ENCODE measurements around the gene TMTC2. TPM values are rescaled to one million over a fixed set of nuclear protein-coding genes. Genes with fewer than 3 reads are reported as not detected.
"Not testable (repeated sequence)": the region's sequence is repeated elsewhere in the genome, so short reads cannot be mapped to it uniquely, and the experiment has no call there.

Gene TMTC2
- total and polyA plus RNA-seq, 2 donors (not counting 3 experiments of a cell fraction or from before 2014, with no cell fraction given) = 4.1 to 7.8 TPM

DNA sequence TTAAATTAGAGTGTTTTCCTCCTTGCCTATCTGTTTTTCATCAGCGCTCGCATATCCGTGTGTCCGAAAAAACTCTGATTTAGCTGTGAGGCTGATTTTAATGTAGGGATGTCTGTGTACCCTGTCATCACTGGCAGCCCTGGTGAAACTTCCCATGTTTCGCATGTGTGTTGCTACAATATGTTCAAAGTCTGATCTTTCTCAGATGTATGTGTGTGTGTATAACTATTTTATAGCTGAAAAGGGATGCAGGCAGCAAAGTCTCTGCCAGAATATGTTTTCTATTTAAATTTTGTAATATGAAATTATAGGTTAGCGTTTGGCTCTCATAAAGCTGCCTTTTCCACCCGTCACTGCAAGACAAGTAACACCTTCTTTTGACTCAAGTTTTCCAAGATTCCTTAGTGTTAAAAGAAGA, 154.8 kb downstream of the TMTC2 start:
- no peaks in the 10 kb centered on the region for H3K79me2 ChIP-seq (ENCODE audit: control insufficient read depth, insufficient read depth, low read length)
- no peak overlapping the region for H3K4me2 ChIP-seq (ENCODE audit: insufficient read depth, low read length)
- no peaks in the 10 kb centered on the region for H3K9me1 ChIP-seq (replicated peaks; ENCODE audit: control insufficient read depth, extremely low read depth, insufficient read depth, low read length)
- no peaks in the 10 kb centered on the region for H3K9me3 ChIP-seq (replicated peaks; ENCODE audit: control insufficient read depth, insufficient read depth, low read length)
- TF ChIP-seq MYC (IDR thresholded peaks at IDR 0.05; ENCODE audit: low read depth, low read length) (no peak), GATA2 (IDR thresholded peaks at IDR 0.05; ENCODE audit: insufficient read depth, insufficient read length, low read depth, low read length) (no peak), JUN (IDR thresholded peaks at IDR 0.05; ENCODE audit: borderline replicate concordance, insufficient read depth, insufficient read length, low read depth) (no peak), POLR2A (IDR thresholded peaks at IDR 0.05; ENCODE audit: low read depth, low read length) (no peak), FOS (IDR thresholded peaks at IDR 0.05; ENCODE audit: borderline replicate concordance, insufficient read depth, low read length) (no peak)
- intact Hi-C loops (cut with micrococcal nuclease) = no loop called here
- ChIA-PET CTCF (no interaction called here), POLR2A (no interaction called here)
- no peak overlapping the region for H2AFZ ChIP-seq (ENCODE audit: low read depth, low read length)
- no peak overlapping the region for H3K27ac ChIP-seq (ENCODE audit: insufficient read depth, low read depth, low read length)
- H3K4me1 ChIP-seq (ENCODE audit: control insufficient read depth, extremely low read depth, insufficient read depth, low read length) = peaks cover under 1% of the 10 kb centered on the region
- no peak overlapping the region for H3K4me3 ChIP-seq (replicated peaks in 1 of 3; ENCODE audit: insufficient read depth in 1 of 3, low read depth in 1 of 3, low read length in 3 of 3)
- dilution Hi-C loops (cut with MboI; ENCODE audit: extremely low pct_ligation_motif_present, low sequenced_read_pairs) = no loop called here
- no peaks in the 10 kb centered on the region for H3K36me3 ChIP-seq (ENCODE audit: control insufficient read depth in 2 of 2, extremely low read depth in 1 of 2, insufficient read depth in 2 of 2, low read length in 2 of 2)
- H3K9ac ChIP-seq (replicated peaks; ENCODE audit: extremely low read depth, insufficient read depth, low read length) = no peak overlapping the region
- FAIRE-seq (no peak), DNase-seq (ENCODE audit: low read depth, low spot score) (no peak)
- no peaks in the 10 kb centered on the region for H4K20me1 ChIP-seq (replicated peaks; ENCODE audit: control insufficient read depth, extremely low read depth, insufficient read depth, low read length)
- no peaks in the 10 kb centered on the region for H3K27me3 ChIP-seq (ENCODE audit: control insufficient read depth in 2 of 2, insufficient read depth in 2 of 2, low read length in 2 of 2)
- BruUV-seq (replicated peaks) = no TSS peak

DNA sequence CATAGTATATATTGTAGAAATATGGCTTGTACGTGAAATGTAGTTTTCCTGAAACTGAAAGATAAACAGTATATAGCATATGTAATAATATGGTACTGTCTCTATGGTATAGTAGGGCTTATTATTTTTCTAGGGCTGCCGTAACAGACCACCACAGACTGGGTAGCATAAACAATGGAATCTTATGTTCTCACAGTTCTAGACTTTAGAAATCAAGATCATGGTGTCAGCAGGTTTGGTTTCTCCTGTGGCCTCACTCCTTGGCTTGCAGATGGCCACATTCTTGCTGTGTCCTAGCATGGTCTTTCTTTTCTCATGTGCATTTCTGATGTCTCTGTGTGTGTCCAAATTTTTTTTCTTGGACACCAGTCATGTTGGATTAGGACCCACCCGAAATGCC, 155.8 kb downstream of the TMTC2 start:
- no peak overlapping the region for H3K4me2 ChIP-seq (ENCODE audit: insufficient read depth, low read length)
- H3K4me3 ChIP-seq (replicated peaks in 1 of 3; ENCODE audit: insufficient read depth in 1 of 3, low read depth in 1 of 3, low read length in 3 of 3) = no peak overlapping the region
- FAIRE-seq (no peak), DNase-seq (ENCODE audit: low read depth, low spot score) (no peak)
- BruUV-seq (replicated peaks) = no TSS peak
- intact Hi-C loops (cut with micrococcal nuclease) (no loop called here), dilution Hi-C loops (cut with MboI; ENCODE audit: extremely low pct_ligation_motif_present, low sequenced_read_pairs) (no loop called here)
- no peaks in the 10 kb centered on the region for H3K9me3 ChIP-seq (replicated peaks; ENCODE audit: control insufficient read depth, insufficient read depth, low read length)
- no peaks in the 10 kb centered on the region for H3K9me1 ChIP-seq (replicated peaks; ENCODE audit: control insufficient read depth, extremely low read depth, insufficient read depth, low read length)
- H3K9ac ChIP-seq (replicated peaks; ENCODE audit: extremely low read depth, insufficient read depth, low read length) = no peak overlapping the region
- no peaks in the 10 kb centered on the region for H3K36me3 ChIP-seq (ENCODE audit: control insufficient read depth in 2 of 2, extremely low read depth in 1 of 2, insufficient read depth in 2 of 2, low read length in 2 of 2)
- H3K79me2 ChIP-seq (ENCODE audit: control insufficient read depth, insufficient read depth, low read length) = no peaks in the 10 kb centered on the region
- no peaks in the 10 kb centered on the region for H3K4me1 ChIP-seq (ENCODE audit: control insufficient read depth, extremely low read depth, insufficient read depth, low read length)
- H3K27ac ChIP-seq (ENCODE audit: insufficient read depth, low read depth, low read length) = no peak overlapping the region
- ChIA-PET CTCF (no interaction called here), POLR2A (no interaction called here)
- TF ChIP-seq, protein P1, sequence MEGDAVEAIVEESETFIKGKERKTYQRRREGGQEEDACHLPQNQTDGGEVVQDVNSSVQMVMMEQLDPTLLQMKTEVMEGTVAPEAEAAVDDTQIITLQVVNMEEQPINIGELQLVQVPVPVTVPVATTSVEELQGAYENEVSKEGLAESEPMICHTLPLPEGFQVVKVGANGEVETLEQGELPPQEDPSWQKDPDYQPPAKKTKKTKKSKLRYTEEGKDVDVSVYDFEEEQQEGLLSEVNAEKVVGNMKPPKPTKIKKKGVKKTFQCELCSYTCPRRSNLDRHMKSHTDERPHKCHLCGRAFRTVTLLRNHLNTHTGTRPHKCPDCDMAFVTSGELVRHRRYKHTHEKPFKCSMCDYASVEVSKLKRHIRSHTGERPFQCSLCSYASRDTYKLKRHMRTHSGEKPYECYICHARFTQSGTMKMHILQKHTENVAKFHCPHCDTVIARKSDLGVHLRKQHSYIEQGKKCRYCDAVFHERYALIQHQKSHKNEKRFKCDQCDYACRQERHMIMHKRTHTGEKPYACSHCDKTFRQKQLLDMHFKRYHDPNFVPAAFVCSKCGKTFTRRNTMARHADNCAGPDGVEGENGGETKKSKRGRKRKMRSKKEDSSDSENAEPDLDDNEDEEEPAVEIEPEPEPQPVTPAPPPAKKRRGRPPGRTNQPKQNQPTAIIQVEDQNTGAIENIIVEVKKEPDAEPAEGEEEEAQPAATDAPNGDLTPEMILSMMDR (IDR thresholded peaks at IDR 0.05; ENCODE audit: extremely low read depth in 1 of 2, insufficient read depth in 1 of 2, low read depth in 1 of 2, low read length in 2 of 2) = no peak
- TF ChIP-seq GATA2 (IDR thresholded peaks at IDR 0.05; ENCODE audit: insufficient read depth, insufficient read length, low read depth, low read length) (no peak), EZH2 (IDR thresholded peaks at IDR 0.05; ENCODE audit: borderline replicate concordance, low read depth, low read length, severe bottlenecking) (no peak)
- no peaks in the 10 kb centered on the region for H3K27me3 ChIP-seq (ENCODE audit: control insufficient read depth in 2 of 2, insufficient read depth in 2 of 2, low read length in 2 of 2)
- no peaks in the 10 kb centered on the region for H4K20me1 ChIP-seq (replicated peaks; ENCODE audit: control insufficient read depth, extremely low read depth, insufficient read depth, low read length)
- no peak overlapping the region for H2AFZ ChIP-seq (ENCODE audit: low read depth, low read length)

DNA sequence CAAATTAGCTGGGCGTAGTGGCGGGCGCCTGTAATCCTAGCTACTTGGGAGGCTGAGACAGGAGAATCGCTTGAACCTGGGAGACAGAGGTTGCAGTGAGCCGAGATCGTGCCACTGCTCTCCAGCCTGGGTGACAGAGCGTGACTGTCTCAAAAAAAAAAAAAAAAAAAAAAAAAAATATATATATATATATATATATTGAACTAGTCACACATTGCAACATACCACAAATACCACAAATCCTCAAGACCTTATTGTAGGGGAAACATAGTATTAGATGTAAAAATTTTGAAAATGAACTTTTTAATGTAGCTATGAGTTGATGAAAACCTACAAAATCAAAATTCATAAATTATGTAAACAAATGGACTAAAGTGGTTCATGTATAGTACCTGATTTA, 158.4 kb downstream of the TMTC2 start:
- H3K79me2 ChIP-seq (ENCODE audit: control insufficient read depth, insufficient read depth, low read length); intact Hi-C loops (cut with micrococcal nuclease); BruUV-seq (replicated peaks); H4K20me1 ChIP-seq (replicated peaks; ENCODE audit: control insufficient read depth, extremely low read depth, insufficient read depth, low read length); H3K9ac ChIP-seq (replicated peaks; ENCODE audit: extremely low read depth, insufficient read depth, low read length); H3K4me1 ChIP-seq (ENCODE audit: control insufficient read depth, extremely low read depth, insufficient read depth, low read length); H3K4me2 ChIP-seq (ENCODE audit: insufficient read depth, low read length); dilution Hi-C loops (cut with MboI; ENCODE audit: extremely low pct_ligation_motif_present, low sequenced_read_pairs); H3K4me3 ChIP-seq (replicated peaks in 1 of 3; ENCODE audit: insufficient read depth in 1 of 3, low read depth in 1 of 3, low read length in 3 of 3); H3K27ac ChIP-seq (ENCODE audit: insufficient read depth, low read depth, low read length); POLR2A ChIA-PET; FAIRE-seq; H3K27me3 ChIP-seq (ENCODE audit: control insufficient read depth in 2 of 2, insufficient read depth in 2 of 2, low read length in 2 of 2); H3K36me3 ChIP-seq (ENCODE audit: control insufficient read depth in 2 of 2, extremely low read depth in 1 of 2, insufficient read depth in 2 of 2, low read length in 2 of 2); H3K9me3 ChIP-seq (replicated peaks; ENCODE audit: control insufficient read depth, insufficient read depth, low read length); H2AFZ ChIP-seq (ENCODE audit: low read depth, low read length); H3K9me1 ChIP-seq (replicated peaks; ENCODE audit: control insufficient read depth, extremely low read depth, insufficient read depth, low read length); DNase-seq (ENCODE audit: low read depth, low spot score): not testable (repeated sequence)
- CTCF ChIA-PET = interaction anchor here (1.1 to 1.6 kb wide), 3 partner anchors 9 to 30 kb away, joined by 3 to 8 read pairs (median 6); no protein-coding TSS in a partner anchor
